GM19035 (cell line): ENCODE data around the gene GALC.
A peak's percentile ranks its signal among the peaks of the same experiment; 100 is the strongest.
"Not testable (repeated sequence)": the region's sequence is repeated elsewhere in the genome, so short reads cannot be mapped to it uniquely, and the experiment has no call there.

Source experiments
- ATAC-seq: cut with Tn5 transposase; IDR thresholded peaks from one replicate; pipeline ENCODE4 v1.9.1; 2021; ENCODE audit not compliant: unreplicated experiment

Gene GALC

DNA sequence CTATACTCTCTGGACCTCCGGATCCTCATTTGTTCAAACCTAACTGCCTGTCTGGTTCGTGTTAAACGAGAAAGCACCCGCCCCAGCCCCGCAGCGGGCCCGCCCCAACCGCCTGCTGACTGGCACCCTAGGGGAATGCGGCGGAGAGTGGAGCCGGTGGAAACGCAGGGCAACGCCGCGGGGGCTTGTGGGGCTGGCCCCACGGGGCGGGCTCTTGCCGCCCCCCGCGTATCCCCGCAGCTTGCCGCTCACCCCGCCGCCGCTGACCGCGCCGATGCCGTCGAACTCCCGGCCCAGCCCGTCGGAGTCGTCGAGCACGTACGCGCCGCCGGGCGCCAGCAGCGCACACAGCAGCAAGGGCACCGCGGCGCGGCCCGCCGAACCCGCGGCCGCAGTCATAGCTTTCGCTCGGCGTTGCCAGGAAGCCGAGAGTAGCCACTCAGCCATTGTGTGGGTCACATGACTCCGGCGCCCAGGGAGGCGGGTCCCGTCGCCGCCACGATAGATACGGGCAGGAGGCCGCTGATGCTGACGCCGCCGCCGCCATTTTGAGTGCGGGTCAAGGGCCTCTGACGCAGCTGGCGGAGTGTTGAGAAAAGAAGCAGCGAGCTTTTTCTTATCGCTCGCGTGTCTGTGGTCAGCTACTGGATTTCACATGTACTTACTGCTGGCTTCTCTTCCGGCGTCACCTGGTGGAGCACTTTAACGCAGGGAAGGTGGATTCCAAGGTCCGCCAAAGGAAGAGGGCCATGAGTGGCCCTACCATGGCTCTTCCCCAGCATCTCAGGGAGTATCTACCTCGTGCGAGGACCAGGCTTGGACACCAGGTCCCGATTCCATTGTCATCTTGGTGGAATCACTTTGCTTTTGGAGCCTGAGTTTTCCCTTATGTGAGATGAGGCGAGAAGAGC is at the start of gene GALC:
GALC (minus strand) TSS at position 465 of the 911 bp plus-strand sequence; CDS start at position 447, 18 bp downstream.
- ATAC-seq: peak; percentile 88

DNA sequence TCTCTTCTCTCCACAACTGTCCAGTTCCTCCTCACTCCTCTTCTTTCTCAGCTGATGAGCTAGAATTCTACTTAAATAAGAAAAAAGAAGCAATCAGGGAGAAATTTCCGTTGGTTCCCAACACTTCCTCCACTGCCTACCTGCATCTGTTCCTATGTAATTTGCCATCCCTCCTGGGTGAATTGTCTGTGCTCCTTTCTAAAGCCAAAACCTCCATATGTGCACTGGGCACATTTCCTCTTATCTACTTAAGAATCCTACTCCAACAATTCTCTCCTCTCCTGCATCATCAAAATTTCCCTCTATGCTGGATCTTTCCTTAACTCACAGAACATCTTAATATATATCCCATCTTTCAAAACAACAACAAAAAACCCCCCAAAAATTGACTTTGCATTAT is 47.2 kb upstream of the GALC start:
- ATAC-seq: no peak

DNA sequence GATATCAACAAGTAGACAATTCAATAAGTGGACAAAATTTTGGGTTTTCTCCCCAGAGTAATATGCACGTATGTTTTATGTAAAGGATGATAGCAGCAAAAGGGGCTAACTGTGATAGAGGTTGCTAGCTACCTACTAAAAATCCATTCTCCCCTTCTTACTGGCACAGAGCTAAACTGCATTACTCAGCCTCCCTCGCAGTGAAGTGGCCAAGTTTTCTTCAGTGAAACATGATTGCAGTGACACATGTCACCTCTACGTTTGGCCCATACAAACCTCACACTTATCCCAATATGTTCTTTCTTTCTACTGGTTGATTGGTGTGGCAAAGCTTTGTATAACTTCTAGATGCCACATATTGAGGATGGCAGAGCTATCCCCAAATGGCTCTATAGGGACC is 46.2 kb upstream of the GALC start:
- ATAC-seq: no peak

DNA sequence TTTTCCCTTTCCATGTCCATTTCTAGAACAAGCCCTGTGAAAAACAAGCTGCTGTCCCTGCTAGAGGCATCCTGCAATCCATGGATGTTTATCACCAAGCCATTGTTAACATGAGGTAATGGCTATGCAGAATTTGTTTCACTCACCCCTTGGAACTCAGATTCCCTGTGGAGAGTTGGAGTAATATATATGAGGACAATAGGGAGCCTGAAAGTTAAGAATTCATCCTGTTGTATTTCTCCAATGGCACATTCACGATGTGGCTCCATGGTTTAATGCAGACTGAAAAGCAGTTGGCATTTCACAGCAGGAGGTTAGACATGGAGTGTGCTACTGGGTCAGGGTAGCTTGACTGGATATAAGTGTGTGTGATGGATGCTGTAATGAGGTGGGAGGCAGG is 44.3 kb upstream of the GALC start:
- ATAC-seq: no peak

DNA sequence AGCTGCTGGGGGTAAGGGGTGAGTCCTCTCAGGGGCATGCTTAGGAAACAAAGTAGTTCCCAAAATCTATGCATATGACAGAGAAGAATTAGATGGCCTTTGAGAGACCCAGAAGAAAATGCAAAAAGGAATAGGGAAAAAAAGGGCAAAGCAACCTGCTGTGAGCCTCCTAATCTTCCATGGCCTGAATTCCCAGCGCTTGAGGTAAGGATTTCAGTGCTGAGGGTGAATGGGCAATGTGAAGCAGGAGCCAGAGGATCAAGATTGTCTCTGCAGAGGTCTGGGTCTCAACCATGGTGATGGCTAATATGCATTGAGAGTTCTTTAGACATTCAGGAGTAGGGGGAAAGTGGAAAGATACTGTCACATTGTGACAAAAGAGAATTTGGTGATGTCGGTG is 43.4 kb upstream of the GALC start:
- ATAC-seq: no peak

DNA sequence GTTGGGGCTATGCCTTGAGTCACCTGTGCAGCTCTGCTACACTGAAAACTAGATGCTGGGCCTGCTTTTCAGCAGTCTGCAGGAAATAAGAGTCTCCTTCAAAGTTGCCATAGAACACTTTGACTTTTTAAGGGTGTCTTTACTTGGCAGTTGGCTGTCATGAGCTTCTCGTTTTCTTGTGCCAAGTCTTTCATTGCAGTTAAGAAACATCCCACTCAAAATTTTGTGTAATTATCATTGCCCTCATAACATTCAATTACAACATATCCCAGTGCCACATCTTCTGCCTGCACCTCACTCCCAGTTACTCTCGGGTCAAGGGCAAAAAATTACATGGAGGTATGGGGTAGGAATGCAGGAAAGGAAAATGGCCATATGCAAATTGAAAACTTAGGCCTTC is 41.1 kb upstream of the GALC start:
- no peak for ATAC-seq

DNA sequence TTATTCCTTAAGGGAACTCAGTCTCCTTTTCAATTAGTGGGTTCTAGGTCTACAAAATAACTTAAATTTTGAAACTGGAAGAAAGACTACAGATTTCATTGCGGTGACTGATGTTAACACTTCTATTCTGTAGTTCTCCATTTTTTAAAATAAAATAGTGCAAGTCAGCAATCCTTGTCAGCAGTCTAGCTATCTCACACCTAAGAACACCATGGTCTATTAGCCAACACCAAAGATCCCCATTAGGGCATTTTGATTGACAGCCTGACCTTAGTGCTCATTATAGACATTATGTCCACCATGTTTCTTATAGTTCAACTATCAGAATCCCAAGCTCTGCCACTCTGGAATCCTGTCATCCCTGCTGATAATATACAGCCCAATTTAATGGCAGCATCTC is 39.4 kb upstream of the GALC start:
- ATAC-seq: no peak

DNA sequence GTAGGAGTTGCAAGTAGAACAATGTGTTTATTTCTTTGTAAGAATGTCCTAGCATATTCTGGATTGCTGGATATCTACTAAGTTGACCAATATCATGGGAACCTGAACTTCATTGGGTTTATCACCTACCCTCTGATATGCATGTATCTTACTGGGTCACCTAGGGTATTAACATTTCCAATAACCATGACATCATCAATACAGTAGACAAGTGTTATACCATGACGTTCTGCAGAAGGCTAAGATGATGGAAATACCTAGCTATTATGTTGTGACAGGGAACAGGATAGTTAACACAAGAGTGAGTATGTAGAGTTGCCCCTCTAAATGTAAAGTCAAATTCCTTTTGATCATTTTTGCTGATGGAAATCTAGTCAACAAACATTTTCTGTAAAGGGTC is 37.9 kb upstream of the GALC start:
- ATAC-seq: no peak

DNA sequence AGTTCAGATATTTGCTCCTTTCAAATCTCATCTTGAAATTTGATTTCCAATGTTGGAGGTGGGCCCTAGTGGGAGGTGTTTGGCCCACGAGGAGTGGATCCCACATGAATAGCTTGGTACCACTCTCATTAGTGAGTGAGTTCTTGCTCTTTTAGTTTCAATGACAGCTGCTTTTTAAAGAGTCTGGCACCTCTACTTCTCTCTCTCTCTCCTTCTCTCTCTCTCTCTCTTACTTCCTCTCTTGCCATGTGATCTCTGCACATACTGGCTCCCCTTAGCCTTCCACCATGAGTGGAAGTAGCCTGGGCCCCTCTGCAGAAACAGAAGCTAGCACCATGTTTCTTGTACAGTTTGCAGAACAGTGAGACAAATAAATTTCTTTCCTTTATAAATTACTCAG is 37.1 kb upstream of the GALC start:
- no peak for ATAC-seq

DNA sequence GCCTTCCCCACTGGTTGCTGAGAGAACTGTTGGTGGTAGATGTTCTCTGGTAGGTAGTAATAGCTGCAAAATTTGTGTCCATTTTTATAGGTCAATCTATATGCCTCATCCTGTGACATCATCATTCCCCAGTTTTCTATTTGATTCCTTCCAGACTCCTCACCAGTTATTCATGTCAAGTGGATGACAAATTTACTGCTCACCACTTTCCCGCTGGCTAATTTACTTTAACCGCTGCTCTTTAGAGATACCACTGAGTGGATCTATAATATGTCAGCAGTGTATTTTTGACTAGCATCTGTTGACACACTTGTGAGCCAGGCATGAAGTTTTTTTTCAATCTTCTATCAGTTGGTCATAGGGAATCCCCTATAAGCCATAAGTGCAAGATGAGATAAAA is 36.5 kb upstream of the GALC start:
- no peak for ATAC-seq

DNA sequence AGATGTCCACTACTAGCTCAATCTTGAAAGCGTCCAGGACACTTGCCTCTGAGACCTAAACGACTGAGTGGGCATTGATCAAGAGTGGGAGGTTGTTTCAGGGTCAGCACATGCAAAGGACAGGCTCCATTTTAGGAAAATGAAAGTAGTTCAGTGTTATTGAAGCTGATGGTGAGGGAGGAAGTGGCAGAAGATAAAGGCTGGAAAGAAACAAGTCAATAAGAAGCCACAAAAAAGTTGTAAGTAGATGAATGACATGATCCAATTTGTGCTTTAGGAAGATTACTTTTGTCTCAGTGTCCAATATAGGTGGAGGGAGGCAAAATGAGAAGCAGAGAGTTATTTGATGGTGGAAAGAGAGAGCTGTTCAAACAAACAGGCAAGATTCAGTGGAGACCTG is 33.9 kb upstream of the GALC start:
- ATAC-seq: peak; percentile 63

DNA sequence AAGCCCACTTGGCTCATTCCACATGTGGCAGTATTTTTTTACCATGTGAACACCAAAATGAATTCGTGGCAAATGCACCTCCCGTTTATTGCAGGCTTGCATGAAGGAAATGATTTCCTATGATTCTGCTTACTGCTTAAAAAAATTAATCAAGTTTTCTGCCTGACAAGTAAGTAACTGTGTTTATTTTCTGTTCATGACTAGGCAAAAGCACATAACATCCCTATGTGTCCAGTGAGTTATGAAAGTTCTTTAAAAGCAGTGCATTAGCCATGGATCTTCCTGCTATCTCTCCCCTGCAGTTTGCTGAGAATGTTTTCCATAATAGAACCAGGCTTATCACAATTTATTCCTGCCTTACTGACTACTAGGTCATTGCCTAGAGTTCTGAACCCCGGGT is 32.3 kb upstream of the GALC start:
- no peak for ATAC-seq

DNA sequence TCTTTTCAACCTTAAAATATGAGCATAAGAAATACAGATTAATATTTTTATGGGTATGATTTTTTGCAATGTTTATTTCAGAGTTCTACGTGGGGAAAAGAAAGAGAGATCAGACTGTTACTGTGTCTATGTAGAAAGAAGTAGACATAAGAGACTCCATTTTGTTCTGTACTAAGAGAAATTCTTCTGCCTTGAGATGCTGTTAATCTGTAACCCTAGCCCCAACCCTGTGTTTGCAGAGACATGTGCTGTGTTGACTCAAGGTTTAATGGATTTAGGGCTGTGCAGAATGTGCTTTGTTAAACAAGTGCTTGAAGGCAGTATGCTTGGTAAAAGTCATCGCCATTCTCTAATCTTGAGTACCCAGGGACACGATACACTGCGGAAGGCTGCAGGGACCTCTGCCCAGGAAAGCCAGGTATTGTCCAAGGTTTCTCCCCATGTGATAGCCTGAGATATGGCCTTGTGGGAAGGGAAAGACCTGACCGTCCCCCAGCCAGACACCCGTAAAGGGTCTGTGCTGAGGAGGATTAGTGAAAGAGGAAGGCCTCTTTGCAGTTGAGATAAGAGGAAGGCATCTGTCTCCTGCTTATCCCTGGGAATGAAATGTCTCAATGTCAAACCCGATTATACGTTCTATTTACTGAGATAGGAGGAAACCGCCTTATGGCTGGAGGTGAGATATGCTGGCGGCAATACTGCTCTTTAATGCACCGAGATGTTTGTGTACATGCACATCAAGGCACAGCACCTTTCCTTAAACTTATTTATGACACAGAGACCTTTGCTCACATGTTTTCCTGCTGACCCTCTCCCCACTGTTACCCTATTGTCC is 31.5 kb upstream of the GALC start:
- ATAC-seq: not testable (repeated sequence)

DNA sequence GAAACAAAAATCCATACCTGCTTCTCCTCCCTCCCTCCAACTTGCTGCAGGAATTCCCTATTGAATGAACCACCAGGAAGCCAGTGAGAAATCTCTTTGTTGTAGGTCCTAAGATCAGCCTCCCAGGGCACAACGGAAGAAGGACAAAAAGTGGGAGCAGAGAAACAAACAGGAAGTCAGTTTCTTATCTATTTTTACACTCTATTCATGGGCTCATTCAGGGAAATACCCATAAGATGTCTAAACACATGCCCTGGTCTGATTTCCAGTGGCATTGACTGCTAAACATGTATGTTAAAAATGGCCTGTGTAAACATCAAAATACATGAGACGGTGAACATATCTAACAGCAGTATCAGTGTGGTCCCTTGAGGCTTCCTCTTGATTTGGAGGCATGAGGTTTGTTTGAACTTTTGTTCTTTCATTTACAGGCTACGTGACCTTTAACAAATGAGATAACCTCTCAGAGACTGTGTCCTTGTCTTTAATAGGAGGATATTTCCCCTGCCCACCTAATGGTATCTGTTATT is 30.7 kb upstream of the GALC start:
- no peak for ATAC-seq

DNA sequence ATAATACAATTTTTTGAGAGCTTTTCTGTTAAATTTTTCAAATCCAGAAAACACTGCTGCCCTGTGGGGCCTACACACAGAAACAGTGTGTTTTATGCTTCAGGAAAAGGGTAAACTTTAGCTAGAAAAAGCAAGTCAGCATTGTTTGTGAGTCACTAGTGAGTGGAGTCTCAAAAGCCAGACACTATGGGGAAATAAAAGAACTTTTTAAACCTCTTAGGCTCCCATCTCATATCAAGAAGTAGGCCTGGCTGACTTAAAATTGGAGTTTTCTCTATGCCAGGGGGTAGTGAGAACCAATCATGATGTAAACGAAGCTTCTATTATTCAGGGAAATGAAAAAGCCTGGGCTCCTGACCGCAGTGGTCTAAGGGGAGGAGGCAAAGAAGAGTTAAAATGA is 24.6 kb upstream of the GALC start:
- no peak for ATAC-seq

DNA sequence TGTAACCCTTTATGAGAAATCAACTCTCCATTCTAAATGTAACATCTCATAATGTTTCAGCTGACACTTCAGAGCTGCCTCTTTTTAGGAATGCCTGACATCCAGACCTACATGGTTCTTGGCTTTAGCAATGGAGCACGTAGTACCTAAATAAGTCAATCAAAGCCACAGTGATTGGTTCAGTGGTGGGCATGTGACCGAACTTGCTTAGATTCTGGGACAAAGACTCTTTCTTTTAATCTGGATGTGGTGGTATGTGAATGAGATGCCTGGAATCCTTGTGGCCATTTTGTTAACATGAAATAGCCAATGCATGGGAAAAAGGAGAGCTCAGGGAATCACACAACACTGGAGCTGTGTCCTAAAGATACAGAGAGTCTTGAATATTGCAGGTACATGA is 23.8 kb upstream of the GALC start:
- no peak for ATAC-seq

DNA sequence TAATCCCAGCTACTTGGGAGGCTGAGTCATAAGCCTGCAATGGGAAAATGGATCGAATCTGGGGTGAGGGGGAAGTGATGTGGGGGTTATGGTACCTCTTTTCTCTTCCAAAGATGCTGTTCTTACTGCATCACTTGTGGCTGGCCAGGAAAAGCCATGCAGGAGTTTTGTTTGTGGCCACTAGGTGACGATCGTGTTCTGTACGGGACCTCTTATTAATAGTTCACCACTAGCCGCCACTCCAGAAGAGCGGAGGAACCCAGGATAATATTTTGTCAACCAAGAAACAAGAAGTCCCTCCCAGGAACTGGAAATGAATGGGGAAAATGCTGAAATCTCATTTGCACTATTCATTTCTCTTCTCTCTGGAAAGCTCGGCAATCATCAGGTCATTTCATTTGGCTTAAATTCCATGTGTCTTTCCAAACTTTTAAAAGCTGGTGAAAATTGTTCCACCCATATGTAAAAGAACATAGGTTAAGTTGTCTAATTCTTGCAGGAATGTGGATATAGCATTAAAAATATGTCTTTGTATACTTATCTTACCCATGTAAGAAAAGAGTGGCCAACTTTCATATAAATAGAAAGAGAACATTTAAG is 20.9 kb upstream of the GALC start:
- peak; percentile 95 for ATAC-seq

DNA sequence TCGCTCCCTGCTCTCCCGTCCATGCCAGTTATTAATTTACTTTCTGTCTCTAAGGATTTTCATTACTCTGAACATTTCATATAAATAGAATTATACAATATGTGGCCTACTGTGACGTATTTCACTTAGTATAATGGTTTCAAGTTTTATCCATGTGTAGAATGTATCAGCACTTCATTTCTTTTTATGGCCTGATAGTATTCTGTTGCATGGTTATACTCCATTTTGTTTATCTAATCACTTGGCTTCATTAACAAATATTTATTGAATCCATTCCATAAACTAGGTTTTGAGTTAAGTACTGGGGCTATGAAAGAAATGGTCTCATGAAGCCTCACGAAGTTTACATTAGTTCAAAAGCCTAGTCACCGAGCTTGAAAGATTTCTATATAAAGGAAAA is 19.5 kb upstream of the GALC start:
- no peak for ATAC-seq

DNA sequence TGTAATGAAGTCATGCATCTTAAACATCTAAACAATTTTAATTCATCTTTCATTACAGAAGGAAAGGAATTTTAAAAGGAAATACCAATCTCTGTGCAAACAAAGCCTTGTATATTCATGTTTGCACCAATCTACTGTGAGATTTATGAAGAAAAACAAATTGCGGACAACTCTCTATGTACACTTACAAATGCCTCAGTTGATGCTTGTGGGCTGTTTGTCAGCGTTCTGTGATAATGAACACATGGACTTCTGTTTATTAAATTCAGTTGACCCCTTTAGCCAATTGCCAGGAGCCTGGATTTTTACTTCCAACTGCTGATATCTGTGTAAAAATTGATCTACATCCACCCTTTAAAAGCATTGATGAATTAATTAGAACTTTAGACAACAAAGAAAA is 17.3 kb upstream of the GALC start:
- no peak for ATAC-seq

DNA sequence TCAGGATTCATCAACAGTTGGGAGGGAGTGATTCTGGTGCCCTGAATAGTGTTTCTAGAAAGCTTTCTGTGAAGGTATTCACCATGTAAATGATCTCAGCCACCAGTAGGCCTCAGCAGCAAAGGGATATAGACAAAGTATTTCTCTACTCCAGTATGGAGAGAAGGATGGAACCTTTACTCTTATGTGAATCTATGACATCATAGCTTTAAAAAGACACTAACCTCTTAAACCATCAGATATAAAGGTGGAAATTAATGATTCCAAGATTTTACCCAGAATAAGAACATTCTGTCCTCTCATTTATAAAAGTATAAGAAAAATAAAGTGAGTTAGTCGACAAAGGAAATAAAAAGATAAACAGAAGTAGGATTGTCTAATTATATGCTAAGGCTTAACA is 16.5 kb upstream of the GALC start:
- ATAC-seq: no peak

DNA sequence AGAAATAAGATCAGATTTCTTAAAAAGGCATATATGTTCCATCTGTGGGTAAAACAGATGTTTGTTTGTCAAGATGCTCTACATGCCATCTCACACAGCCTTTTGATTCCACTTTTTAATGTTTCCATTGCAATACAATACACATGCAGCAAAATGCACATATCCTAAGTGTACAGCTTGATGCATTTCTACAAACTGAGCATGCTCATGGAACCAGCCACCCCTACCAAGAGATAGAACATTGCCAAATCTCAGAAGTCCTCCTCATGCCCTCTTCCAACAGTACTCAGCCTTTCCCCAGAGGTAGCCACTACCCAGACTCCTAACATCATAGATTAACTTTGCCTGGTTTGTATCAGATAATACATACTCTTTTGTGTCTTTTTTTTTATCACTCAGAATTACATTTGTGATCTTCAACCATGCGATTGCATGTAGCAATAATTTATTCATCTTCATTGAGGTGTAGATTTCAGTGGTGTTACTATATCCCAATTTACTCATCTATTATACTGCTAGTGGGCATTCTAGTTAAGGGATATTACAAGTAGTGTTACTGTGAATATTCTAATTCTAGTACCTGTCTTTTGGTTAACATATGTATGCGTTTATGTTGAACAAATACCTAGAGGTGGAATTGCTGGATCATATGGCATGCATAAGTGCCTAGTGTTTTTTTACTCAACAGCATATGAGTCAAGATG is 15.2 kb upstream of the GALC start:
- no peak for ATAC-seq
